Stimulated activated memory B cell treated with anti-CD40 and anti-IgM and Interleukin-4, amounts not matched to agents 10 μg/mL and 1 μg/mL and 100 μg/mL, for 72 hours (primary cell): ENCODE data around the gene GATA5.

Experiments
- ATAC-seq: fragments of 150-1000 bp; cut with Tn5 transposase; 2 replicates; pipeline ENCODE4 v1.10.0; 2021
- H3K27ac Mint-ChIP-seq: one replicate; pipeline ENCODE4 v1.8.0; 2022; ENCODE audit warnings: mild to moderate bottlenecking, mixed read lengths
- H3K27me3 Mint-ChIP-seq: one replicate; pipeline ENCODE4 v1.8.0; 2022; ENCODE audit warnings: mixed read lengths
- H3K36me3 Mint-ChIP-seq: one replicate; pipeline ENCODE4 v1.8.0; 2022; ENCODE audit warnings: mixed read lengths
- H3K4me1 Mint-ChIP-seq: one replicate; pipeline ENCODE4 v1.8.0; 2022; ENCODE audit warnings: mixed read lengths
- H3K4me3 Mint-ChIP-seq: one replicate; pipeline ENCODE4 v1.8.0; 2022; ENCODE audit warnings: mild to moderate bottlenecking, moderate library complexity, mixed read lengths
- H3K9me3 Mint-ChIP-seq: one replicate; pipeline ENCODE4 v1.8.0; 2022; ENCODE audit warnings: mixed read lengths

Gene GATA5

GRCh38 chr20:62475772-62476055 lies at the start of gene GATA5:
TSS of gene GATA5 (minus strand) at chr20:62475995. CDS start at chr20:62475521, 474 bp downstream.
- H3K4me3 Mint-ChIP-seq = peak within 1 kb of the TSS; percentile 56
- ATAC-seq = no peak
- H3K27ac Mint-ChIP-seq = no peak within 1 kb of the TSS
- H3K27me3 Mint-ChIP-seq = peaks cover 68% of the 10 kb centered on the region
- H3K36me3 Mint-ChIP-seq = no peaks in the 10 kb centered on the region
- peaks cover 9% of the 10 kb centered on the region for H3K4me1 Mint-ChIP-seq
- H3K9me3 Mint-ChIP-seq = no peaks in the 10 kb centered on the region

- Mint-ChIP-seq H3K36me3 (no peaks in the 10 kb centered on the region), H3K4me1 (peaks cover 24% of the 10 kb centered on the region), H3K27ac (no peak overlapping the region), H3K4me3 (no peak overlapping the region), H3K27me3 (peaks cover 80% of the 10 kb centered on the region), H3K9me3 (no peaks in the 10 kb centered on the region)
- ATAC-seq = no peak
These were observed 49.2 kb upstream of the GATA5 start for GRCh38 chr20:62525014-62525413.

- H3K4me1 Mint-ChIP-seq = peaks cover 24% of the 10 kb centered on the region
- no peak overlapping the region for H3K4me3 Mint-ChIP-seq
- no peak for ATAC-seq
- H3K9me3 Mint-ChIP-seq = no peaks in the 10 kb centered on the region
- no peaks in the 10 kb centered on the region for H3K36me3 Mint-ChIP-seq
- no peak overlapping the region for H3K27ac Mint-ChIP-seq
- H3K27me3 Mint-ChIP-seq = peaks cover 75% of the 10 kb centered on the region
These were observed 48.7 kb upstream of the GATA5 start for GRCh38 chr20:62524505-62524911.

- H3K36me3 Mint-ChIP-seq = no peaks in the 10 kb centered on the region
- peaks cover 77% of the 10 kb centered on the region for H3K27me3 Mint-ChIP-seq
- ATAC-seq = peak; percentile 85
- no peak overlapping the region for H3K27ac Mint-ChIP-seq
- H3K9me3 Mint-ChIP-seq = no peaks in the 10 kb centered on the region
- peaks cover 24% of the 10 kb centered on the region for H3K4me1 Mint-ChIP-seq
- H3K4me3 Mint-ChIP-seq = no peak overlapping the region
These were observed 47.8 kb upstream of the GATA5 start for GRCh38 chr20:62523473-62524203.

GRCh38 chr20:62522748-62523396 lies 47.1 kb upstream of the GATA5 start:
- ATAC-seq = peak; percentile 59
- Mint-ChIP-seq H3K27me3 (peaks cover 84% of the 10 kb centered on the region), H3K9me3 (no peaks in the 10 kb centered on the region), H3K36me3 (no peaks in the 10 kb centered on the region), H3K27ac (no peak overlapping the region), H3K4me1 (peaks cover 24% of the 10 kb centered on the region), H3K4me3 (no peak overlapping the region)

GRCh38 chr20:62519826-62520225 lies 44.0 kb upstream of the GATA5 start:
- Mint-ChIP-seq H3K27ac (no peak overlapping the region), H3K4me3 (no peak overlapping the region), H3K9me3 (no peaks in the 10 kb centered on the region), H3K4me1 (peaks cover 23% of the 10 kb centered on the region), H3K36me3 (no peaks in the 10 kb centered on the region), H3K27me3 (peaks cover 83% of the 10 kb centered on the region)
- ATAC-seq = no peak

GRCh38 chr20:62518911-62519310 lies 43.1 kb upstream of the GATA5 start:
- Mint-ChIP-seq H3K9me3 (no peaks in the 10 kb centered on the region), H3K4me3 (no peak overlapping the region)

GRCh38 chr20:62517901-62518610 lies 42.3 kb upstream of the GATA5 start:
- Mint-ChIP-seq H3K27me3 (peaks cover 83% of the 10 kb centered on the region), H3K4me3 (no peak overlapping the region), H3K4me1 (peaks cover 13% of the 10 kb centered on the region), H3K36me3 (no peaks in the 10 kb centered on the region), H3K9me3 (no peaks in the 10 kb centered on the region), H3K27ac (no peak overlapping the region)
- ATAC-seq = no peak

More at GRCh38 chr20:62518911-62519310, 43.1 kb upstream of the GATA5 start:
- no peaks in the 10 kb centered on the region for H3K36me3 Mint-ChIP-seq
- H3K4me1 Mint-ChIP-seq = peaks cover 14% of the 10 kb centered on the region
- ATAC-seq = no peak
- H3K27me3 Mint-ChIP-seq = peaks cover 83% of the 10 kb centered on the region
- H3K27ac Mint-ChIP-seq = no peak overlapping the region

- no peaks in the 10 kb centered on the region for H3K36me3 Mint-ChIP-seq
- no peak overlapping the region for H3K27ac Mint-ChIP-seq
- peaks cover 10% of the 10 kb centered on the region for H3K4me1 Mint-ChIP-seq
- H3K4me3 Mint-ChIP-seq = no peak overlapping the region
- H3K27me3 Mint-ChIP-seq = peaks cover 80% of the 10 kb centered on the region
- no peak for ATAC-seq
- H3K9me3 Mint-ChIP-seq = no peaks in the 10 kb centered on the region
These were observed 41.4 kb upstream of the GATA5 start for GRCh38 chr20:62517168-62517567.

- ATAC-seq = no peak
- Mint-ChIP-seq H3K4me1 (peaks cover 10% of the 10 kb centered on the region), H3K36me3 (no peaks in the 10 kb centered on the region), H3K4me3 (no peak overlapping the region), H3K27me3 (peaks cover 71% of the 10 kb centered on the region), H3K9me3 (no peaks in the 10 kb centered on the region), H3K27ac (no peak overlapping the region)
These were observed 40.5 kb upstream of the GATA5 start for GRCh38 chr20:62516338-62516737.

- H3K36me3 Mint-ChIP-seq = no peaks in the 10 kb centered on the region
- peaks cover 10% of the 10 kb centered on the region for H3K4me1 Mint-ChIP-seq
- H3K9me3 Mint-ChIP-seq = no peaks in the 10 kb centered on the region
- H3K4me3 Mint-ChIP-seq = no peak overlapping the region
- ATAC-seq = no peak
- H3K27me3 Mint-ChIP-seq = peaks cover 66% of the 10 kb centered on the region
- H3K27ac Mint-ChIP-seq = no peak overlapping the region
These were observed 40.0 kb upstream of the GATA5 start for GRCh38 chr20:62515826-62516225.

- H3K27ac Mint-ChIP-seq = no peak overlapping the region
- peaks cover 10% of the 10 kb centered on the region for H3K4me1 Mint-ChIP-seq
- no peak for ATAC-seq
- H3K36me3 Mint-ChIP-seq = no peaks in the 10 kb centered on the region
- H3K4me3 Mint-ChIP-seq = no peak overlapping the region
- H3K9me3 Mint-ChIP-seq = no peaks in the 10 kb centered on the region
- H3K27me3 Mint-ChIP-seq = peaks cover 66% of the 10 kb centered on the region
These were observed 39.5 kb upstream of the GATA5 start for GRCh38 chr20:62515280-62515679.

- Mint-ChIP-seq H3K27ac (no peak overlapping the region), H3K4me3 (no peak overlapping the region), H3K4me1 (peaks cover 10% of the 10 kb centered on the region), H3K9me3 (no peaks in the 10 kb centered on the region), H3K27me3 (peaks cover 63% of the 10 kb centered on the region), H3K36me3 (no peaks in the 10 kb centered on the region)
- ATAC-seq = no peak
These were observed 38.2 kb upstream of the GATA5 start for GRCh38 chr20:62513991-62514390.

- Mint-ChIP-seq H3K4me3 (no peak overlapping the region), H3K9me3 (no peaks in the 10 kb centered on the region), H3K27me3 (peaks cover 43% of the 10 kb centered on the region), H3K27ac (no peak overlapping the region), H3K36me3 (no peaks in the 10 kb centered on the region), H3K4me1 (peaks cover 10% of the 10 kb centered on the region)
- ATAC-seq = no peak
These were observed 36.3 kb upstream of the GATA5 start for GRCh38 chr20:62511915-62512610.

- no peak for ATAC-seq
- H3K4me3 Mint-ChIP-seq = no peak overlapping the region
- no peaks in the 10 kb centered on the region for H3K36me3 Mint-ChIP-seq
- peaks cover 37% of the 10 kb centered on the region for H3K27me3 Mint-ChIP-seq
- peaks cover 10% of the 10 kb centered on the region for H3K4me1 Mint-ChIP-seq
- H3K27ac Mint-ChIP-seq = no peak overlapping the region
- no peaks in the 10 kb centered on the region for H3K9me3 Mint-ChIP-seq
These were observed 35.6 kb upstream of the GATA5 start for GRCh38 chr20:62511300-62511914.
